GM12801 (cell line): ENCODE data around the gene REEP6.

Experiments
- CTCF ChIP-seq: IDR thresholded peaks from one replicate; pipeline ENCODE4 v1.5.1; 2011; ENCODE audit warnings: control low read depth; ENCODE audit not compliant: insufficient read length; ENCODE audit errors: extremely low read depth

The REEP6 gene

GRCh38 chr19:1491114-1491848, at the start of gene REEP6:
TSS of gene REEP6 (plus strand) at chr19:1491181. CDS start at chr19:1491270, 89 bp downstream.
- TF ChIP-seq CTCF, result no peak

- no peak for TF ChIP-seq CTCF
These were observed 49.1 kb upstream of the REEP6 start for GRCh38 chr19:1441677-1442438.

GRCh38 chr19:1445185-1445931, 45.6 kb upstream of the REEP6 start:
- TF ChIP-seq CTCF, result no peak

GRCh38 chr19:1445932-1446712, 44.9 kb upstream of the REEP6 start:
- TF ChIP-seq CTCF, result no peak

GRCh38 chr19:1446713-1447481, 44.1 kb upstream of the REEP6 start:
- TF ChIP-seq CTCF, result no peak

- TF ChIP-seq CTCF, result no peak
These were observed 43.5 kb upstream of the REEP6 start for GRCh38 chr19:1447504-1447903.
